Measurements from ENCODE around the gene NR3C1. TPM values are rescaled to one million over a fixed set of nuclear protein-coding genes. Genes with fewer than 3 reads are reported as not detected.

NR3C1 gene
- total RNA-seq, result 62.2 and 64.7 TPM in 2 replicates

DNA sequence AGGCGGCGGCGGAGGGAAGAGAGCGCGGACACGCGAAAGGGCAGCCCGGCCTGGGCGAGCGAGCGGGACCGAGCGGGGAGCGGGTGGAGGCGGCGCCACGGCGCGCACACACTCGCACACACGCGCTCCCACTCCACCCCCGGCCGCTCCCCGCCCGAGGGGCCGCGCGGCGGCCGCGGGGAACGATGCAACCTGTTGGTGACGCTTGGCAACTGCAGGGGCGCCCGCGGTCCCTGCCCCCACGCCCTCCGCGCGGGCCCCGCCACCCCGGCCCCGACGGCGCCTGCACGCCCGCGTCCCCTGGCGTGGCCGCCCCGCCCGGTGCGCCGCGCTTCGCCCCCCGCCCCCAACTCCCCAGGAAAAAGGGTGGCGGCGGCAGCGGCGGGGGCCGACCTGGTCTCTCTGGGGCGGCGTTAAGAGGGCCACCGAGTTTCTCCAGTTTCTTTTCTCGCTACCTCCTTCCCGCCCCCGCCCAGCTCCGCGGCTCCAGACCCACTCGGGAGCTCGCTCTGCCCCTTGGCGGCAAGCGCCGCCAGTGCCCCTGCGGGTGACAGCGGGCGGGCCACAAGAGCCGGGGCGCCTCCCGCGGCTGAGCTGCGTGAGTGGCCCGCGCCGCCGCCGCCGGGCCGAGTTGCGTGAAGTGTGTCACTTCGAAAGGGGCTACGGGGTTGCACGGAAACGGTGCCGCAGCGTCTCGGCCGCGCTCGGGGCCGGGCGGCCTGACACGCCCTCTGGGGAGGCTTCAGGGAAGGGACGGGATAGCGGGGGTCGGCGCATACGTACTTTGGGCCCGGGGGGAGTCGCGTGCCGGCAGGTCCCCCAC lies at the start of gene NR3C1:
NR3C1 (minus strand) TSS at position 94 of the 823 bp plus-strand sequence. CDS start 2,847 bp downstream, outside the sequence.
- Mint-ChIP-seq H3K4me3 (peak within 1 kb of the TSS; percentile 93), H3K4me1 (peaks cover 44% of the 10 kb centered on the region), H3K27ac (peak within 1 kb of the TSS; percentile 98), H3K27me3 (no peaks in the 10 kb centered on the region), H3K9me3 (peaks cover 16% of the 10 kb centered on the region), H3K36me3 (ENCODE audit: low read depth) (peaks cover 26% of the 10 kb centered on the region)
- DNase-seq, result peak; percentile 95
- intact Hi-C loops (cut with micrococcal nuclease), result loop anchor here (1.0 to 5.0 kb wide), 15 partner anchors 15 to 785 kb away; partner anchors contain the start of genes KCTD16 and YIPF5

DNA sequence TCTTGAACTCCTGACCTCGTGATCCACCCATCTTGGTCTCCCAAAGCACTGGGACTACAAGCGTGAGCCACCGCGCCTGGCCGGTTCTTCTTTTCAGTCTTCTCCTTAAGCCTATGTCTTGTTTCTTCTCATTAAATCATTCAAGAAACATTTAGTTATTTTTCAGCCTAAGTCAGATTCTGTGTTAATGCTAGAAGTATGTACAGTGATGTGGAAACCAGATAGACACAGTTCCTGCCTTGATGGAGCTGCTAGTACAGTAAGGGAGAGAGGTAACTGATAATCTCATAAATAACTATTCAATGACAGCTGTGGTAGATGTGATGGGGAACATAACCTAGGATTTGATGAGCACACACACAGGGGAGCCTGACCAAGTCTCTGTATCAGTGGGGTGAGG lies 46.3 kb upstream of the NR3C1 start:
- no peak overlapping the region for H3K27ac Mint-ChIP-seq

DNA sequence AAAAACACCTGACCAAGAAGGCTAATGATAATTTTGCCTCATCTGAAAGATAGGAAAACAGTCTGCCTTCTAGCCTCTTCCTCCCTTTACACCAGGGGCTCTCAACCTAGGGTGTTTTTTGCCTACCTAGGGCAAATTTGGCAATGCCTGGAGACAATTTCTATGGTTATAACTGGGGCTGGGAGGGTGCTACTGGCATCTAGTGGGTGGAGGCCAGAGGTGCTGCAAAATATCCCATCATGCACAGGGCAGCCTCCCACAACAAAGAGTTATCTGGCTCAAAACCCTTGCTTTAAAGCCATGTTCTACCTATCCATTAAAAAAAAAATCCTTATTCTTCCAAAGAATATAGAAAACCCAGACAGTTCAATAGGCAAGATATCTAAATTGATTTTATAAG lies 45.0 kb upstream of the NR3C1 start:
- H3K9me3 Mint-ChIP-seq, result peaks cover 12% of the 10 kb centered on the region
- H3K36me3 Mint-ChIP-seq (ENCODE audit: low read depth), result no peaks in the 10 kb centered on the region
- peak; percentile 52 for DNase-seq
- H3K27me3 Mint-ChIP-seq, result no peaks in the 10 kb centered on the region
- H3K27ac Mint-ChIP-seq, result no peak overlapping the region
- intact Hi-C loops (cut with micrococcal nuclease), result no loop called here
- H3K4me3 Mint-ChIP-seq, result no peak overlapping the region
- peaks cover 17% of the 10 kb centered on the region for H3K4me1 Mint-ChIP-seq

More for the DNA sequence above, 46.3 kb upstream of the NR3C1 start:
- peak; percentile 23 for DNase-seq
- peaks cover 14% of the 10 kb centered on the region for H3K9me3 Mint-ChIP-seq
- intact Hi-C loops (cut with micrococcal nuclease), result no loop called here
- H3K4me1 Mint-ChIP-seq, result peaks cover 17% of the 10 kb centered on the region
- H3K4me3 Mint-ChIP-seq, result no peak overlapping the region
- no peaks in the 10 kb centered on the region for H3K36me3 Mint-ChIP-seq (ENCODE audit: low read depth)
- no peaks in the 10 kb centered on the region for H3K27me3 Mint-ChIP-seq

DNA sequence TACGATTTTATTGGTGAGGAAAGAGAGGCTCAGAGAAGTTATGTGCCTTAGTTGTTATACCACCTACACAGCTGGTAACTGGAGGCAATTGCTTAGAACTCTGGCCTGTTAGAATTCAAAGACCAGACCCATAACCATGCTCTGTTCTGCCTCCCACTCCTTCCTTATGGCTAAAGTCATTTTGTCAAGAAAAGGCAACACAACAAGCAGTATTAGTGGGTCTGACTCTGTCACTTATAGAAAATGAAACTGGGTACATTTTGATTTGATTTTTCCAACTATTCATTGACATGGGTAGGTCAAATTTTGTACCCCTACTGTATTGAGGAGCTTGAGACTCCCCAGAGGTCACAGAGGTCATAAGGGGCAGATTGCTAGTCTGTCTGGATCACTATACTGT lies 44.5 kb upstream of the NR3C1 start:
- H3K27ac Mint-ChIP-seq, result no peak overlapping the region
- intact Hi-C loops (cut with micrococcal nuclease), result no loop called here

DNA sequence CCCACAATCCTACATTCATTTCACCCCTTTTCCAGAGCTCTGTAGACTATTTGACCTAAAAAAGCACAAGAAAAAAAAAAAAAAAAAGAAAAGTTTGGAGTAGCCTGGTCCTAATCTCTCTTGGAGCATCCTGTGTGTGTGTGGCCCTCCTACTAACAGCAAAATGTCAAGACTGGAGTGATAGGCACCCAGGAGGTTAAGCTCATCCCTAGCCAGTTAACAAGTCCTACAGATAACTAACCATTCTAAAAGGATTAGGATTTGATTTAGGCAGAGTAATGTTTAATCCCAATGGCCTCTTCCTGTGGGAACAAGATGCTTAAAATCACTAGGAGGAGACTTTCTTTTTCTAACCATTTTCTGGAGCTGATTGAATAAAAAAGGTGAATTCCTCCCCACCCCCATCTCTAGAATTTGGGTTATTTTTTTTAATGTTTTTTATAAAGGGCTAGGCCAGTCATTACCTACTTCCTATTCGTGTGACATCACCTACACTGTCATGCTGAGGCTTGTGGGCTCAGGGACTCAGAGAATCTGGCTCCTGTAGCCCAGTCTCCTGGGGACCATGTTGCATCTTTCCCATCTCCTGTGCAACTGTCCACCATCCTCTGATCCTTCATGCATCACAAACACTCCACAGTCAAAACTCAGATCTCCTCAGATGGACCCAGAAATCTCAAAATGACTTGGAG lies 43.2 kb upstream of the NR3C1 start:
- Mint-ChIP-seq H3K4me3 (no peak overlapping the region), H3K36me3 (ENCODE audit: low read depth) (no peaks in the 10 kb centered on the region), H3K4me1 (peaks cover 17% of the 10 kb centered on the region), H3K27ac (no peak overlapping the region), H3K27me3 (no peaks in the 10 kb centered on the region), H3K9me3 (peaks cover 4% of the 10 kb centered on the region)
- intact Hi-C loops (cut with micrococcal nuclease), result no loop called here
- DNase-seq, result no peak

More for the DNA sequence above, 44.5 kb upstream of the NR3C1 start:
- no peak overlapping the region for H3K4me3 Mint-ChIP-seq
- H3K27me3 Mint-ChIP-seq, result no peaks in the 10 kb centered on the region
- peaks cover 17% of the 10 kb centered on the region for H3K4me1 Mint-ChIP-seq
- H3K9me3 Mint-ChIP-seq, result peaks cover 9% of the 10 kb centered on the region
- H3K36me3 Mint-ChIP-seq (ENCODE audit: low read depth), result no peaks in the 10 kb centered on the region
- DNase-seq, result peak; percentile 42

DNA sequence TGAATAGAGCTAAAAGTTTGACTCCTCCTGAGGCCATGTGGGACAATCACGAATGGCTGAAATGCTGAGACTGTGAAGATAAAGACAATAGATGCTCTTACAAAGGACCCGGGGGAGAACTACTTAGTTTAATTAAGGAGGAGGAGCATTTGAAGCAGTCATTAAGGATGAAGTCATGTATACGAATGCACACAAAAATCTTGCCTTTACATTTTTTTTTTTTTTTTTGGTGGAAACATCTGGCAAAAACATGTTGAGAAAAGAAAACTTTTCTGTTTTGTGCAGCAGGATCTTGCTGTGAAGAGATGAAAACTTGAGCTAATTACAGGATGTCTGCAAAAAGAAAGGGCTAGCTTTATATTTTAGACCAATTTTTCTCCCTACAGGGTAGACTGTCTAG lies 42.3 kb upstream of the NR3C1 start:
- DNase-seq, result no peak
- Mint-ChIP-seq H3K27me3 (no peaks in the 10 kb centered on the region), H3K4me3 (no peak overlapping the region), H3K4me1 (peaks cover 17% of the 10 kb centered on the region), H3K36me3 (ENCODE audit: low read depth) (no peaks in the 10 kb centered on the region), H3K9me3 (no peaks in the 10 kb centered on the region), H3K27ac (no peak overlapping the region)
- intact Hi-C loops (cut with micrococcal nuclease), result no loop called here

DNA sequence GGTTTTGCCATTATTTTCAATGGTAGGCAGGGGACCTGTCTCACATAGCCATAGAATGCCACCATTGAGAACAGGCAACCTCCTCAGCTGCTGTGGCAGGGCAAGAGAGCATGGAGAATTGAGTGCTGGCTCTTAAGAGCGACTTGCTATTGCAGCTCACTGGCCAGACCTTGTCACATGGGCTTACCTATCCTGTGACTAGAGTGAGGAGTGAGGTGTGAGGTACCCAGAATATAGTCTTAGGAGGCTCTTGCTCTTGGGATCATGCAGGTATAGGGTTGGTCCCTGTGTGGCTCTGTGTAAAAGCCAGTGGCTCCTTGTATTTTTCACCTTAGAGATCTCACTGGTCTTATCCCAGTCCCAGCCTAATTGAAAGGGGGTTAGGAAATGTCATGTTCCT lies 39.8 kb upstream of the NR3C1 start:
- Mint-ChIP-seq H3K9me3 (no peaks in the 10 kb centered on the region), H3K4me3 (no peak overlapping the region), H3K36me3 (ENCODE audit: low read depth) (no peaks in the 10 kb centered on the region), H3K4me1 (peaks cover 17% of the 10 kb centered on the region), H3K27ac (no peak overlapping the region), H3K27me3 (no peaks in the 10 kb centered on the region)
- no peak for DNase-seq
- intact Hi-C loops (cut with micrococcal nuclease), result no loop called here

DNA sequence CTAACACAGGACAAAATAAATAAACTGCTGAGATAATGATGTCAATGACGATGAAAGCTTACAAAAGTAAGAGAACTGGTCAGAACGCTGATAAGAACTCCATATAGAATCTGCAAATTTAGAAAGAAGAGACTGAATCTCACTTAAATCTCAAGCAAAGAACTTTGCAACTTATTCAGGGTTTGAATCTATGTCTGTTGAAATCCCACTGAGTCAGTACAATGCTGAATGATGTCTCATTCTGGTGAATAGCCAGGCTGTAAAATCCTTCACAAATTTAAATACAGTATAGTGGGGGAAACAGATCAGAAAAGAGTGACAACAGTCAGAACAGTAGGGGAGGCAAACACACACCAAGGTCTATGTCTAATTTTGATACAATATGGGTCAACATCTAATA lies 38.9 kb upstream of the NR3C1 start:
- Mint-ChIP-seq H3K9me3 (no peaks in the 10 kb centered on the region), H3K27ac (no peak overlapping the region), H3K4me1 (peaks cover 13% of the 10 kb centered on the region), H3K36me3 (ENCODE audit: low read depth) (no peaks in the 10 kb centered on the region), H3K4me3 (no peak overlapping the region), H3K27me3 (no peaks in the 10 kb centered on the region)
- no peak for DNase-seq
- intact Hi-C loops (cut with micrococcal nuclease), result no loop called here

DNA sequence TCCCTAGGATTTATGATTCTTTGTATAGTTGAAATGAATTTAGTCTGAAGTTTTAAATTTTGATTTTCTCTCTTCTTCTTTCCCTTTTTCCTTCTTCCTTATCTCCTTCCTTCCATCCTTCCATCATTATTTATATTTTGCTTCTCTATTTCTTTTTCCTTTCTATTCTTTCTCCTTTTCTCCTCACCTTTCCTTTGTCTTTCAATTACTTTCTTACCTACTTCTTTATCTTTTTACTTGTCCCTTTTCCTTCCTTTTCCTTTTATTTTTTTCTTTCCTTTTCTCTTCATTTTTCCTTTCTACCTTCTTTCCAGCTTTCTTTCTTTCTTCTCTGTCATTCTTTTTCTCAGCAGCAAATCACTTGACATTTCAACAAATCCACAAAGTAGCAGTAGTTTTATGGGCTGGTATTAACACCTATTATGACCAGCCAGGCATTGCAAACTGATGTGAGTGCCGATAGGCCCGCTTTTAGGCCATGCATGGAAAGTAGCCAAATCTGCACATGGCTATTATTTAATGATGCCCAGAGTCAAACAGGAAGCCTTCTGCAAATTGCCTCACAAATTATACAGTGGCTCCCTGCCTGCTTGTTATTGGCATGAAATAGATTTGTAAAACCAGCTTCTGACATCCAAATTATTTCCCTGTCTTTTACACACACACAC lies 37.1 kb upstream of the NR3C1 start:
- H3K36me3 Mint-ChIP-seq (ENCODE audit: low read depth), result no peaks in the 10 kb centered on the region
- intact Hi-C loops (cut with micrococcal nuclease), result no loop called here
- no peak overlapping the region for H3K27ac Mint-ChIP-seq
- no peak for DNase-seq
- H3K9me3 Mint-ChIP-seq, result no peaks in the 10 kb centered on the region
- H3K4me3 Mint-ChIP-seq, result no peak overlapping the region
- peaks cover 15% of the 10 kb centered on the region for H3K4me1 Mint-ChIP-seq
- no peaks in the 10 kb centered on the region for H3K27me3 Mint-ChIP-seq

DNA sequence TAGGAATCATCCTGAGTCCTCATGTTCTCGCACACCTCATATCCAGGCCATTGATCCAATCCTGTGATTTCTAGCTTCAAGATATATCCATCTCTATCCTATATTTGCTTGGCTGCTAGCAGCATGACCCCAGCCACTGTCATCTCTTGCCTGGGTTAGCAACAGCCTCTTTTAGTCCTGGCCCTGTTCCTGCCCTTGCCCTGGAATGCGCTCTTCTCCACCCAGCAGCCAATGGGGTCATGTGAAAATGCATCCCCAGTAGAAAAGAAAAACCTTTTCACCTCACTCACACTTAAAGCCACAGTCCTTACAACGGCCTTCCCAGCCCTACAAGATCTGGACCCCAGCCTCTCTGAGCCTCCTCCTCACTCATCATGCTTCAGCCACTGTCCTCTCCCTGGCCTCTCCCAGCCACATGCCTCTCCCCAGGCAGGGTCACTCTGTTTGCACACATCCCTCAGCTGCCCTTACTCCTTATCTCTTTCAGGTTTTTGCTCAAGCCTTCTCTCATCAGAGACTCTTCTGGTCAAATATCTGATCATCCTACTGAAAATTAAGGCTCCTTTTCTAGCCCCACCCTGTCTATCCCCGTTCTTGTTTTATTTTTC lies 34.3 kb upstream of the NR3C1 start:
- Mint-ChIP-seq H3K27ac (no peak overlapping the region), H3K9me3 (no peaks in the 10 kb centered on the region), H3K4me3 (no peak overlapping the region), H3K36me3 (ENCODE audit: low read depth) (no peaks in the 10 kb centered on the region), H3K27me3 (no peaks in the 10 kb centered on the region), H3K4me1 (peaks cover 37% of the 10 kb centered on the region)
- peak; percentile 50 for DNase-seq
- intact Hi-C loops (cut with micrococcal nuclease), result no loop called here

DNA sequence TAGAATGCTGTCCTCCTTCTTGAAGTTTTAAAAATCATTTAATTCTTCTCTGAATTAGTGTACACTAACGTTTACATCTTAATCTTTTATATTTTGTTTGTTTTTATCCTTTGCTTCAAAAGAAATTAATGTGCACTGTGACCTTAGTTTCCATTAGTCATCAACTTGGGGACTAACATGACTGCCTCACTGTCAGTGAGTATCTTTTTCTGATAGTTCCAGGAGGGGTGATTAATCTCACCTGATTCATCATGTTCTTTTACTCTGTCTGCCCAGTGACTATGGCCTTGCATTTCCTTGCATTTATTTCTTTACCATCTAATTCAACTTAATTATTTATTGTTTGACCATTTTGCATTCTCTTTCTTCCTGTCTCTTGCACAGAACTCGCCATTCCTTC lies 33.4 kb upstream of the NR3C1 start:
- peaks cover 42% of the 10 kb centered on the region for H3K4me1 Mint-ChIP-seq
- no peak overlapping the region for H3K4me3 Mint-ChIP-seq
- H3K27me3 Mint-ChIP-seq, result no peaks in the 10 kb centered on the region
- no peak for DNase-seq
- peak overlapping the region; percentile 30 for H3K27ac Mint-ChIP-seq
- no peaks in the 10 kb centered on the region for H3K36me3 Mint-ChIP-seq (ENCODE audit: low read depth)
- intact Hi-C loops (cut with micrococcal nuclease), result no loop called here
- no peaks in the 10 kb centered on the region for H3K9me3 Mint-ChIP-seq

DNA sequence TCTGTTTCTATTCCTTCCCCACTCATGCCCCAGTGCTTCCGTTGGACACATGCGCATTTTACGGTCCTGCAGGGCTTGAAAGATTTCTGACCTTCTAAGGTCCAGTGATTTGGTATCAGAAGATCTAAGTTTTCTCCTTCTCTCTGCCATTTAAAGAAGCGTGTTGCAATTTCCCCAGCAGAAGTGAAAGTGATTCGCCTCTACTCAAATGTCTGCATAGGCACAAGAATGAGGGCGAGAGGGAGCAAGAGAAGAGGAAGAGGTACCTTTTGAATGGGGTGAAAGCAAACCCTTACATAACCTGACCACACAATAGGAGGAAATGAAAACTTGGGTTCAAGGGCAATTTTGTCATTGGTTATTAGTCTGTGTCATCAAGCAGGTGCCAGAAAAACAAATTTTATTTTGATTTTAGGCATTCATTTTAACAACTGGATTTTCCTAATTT lies 31.7 kb upstream of the NR3C1 start:
- H3K4me1 Mint-ChIP-seq, result peaks cover 51% of the 10 kb centered on the region
- peak overlapping the region; percentile 92 for H3K27ac Mint-ChIP-seq
- no peaks in the 10 kb centered on the region for H3K27me3 Mint-ChIP-seq
- H3K36me3 Mint-ChIP-seq (ENCODE audit: low read depth), result no peaks in the 10 kb centered on the region
- H3K4me3 Mint-ChIP-seq, result peak overlapping the region; percentile 88
- DNase-seq, result peak; percentile 79
- intact Hi-C loops (cut with micrococcal nuclease), result loop anchor here (1.0 kb wide), 1 partner anchor 171 kb away; no protein-coding TSS in a partner anchor
- no peaks in the 10 kb centered on the region for H3K9me3 Mint-ChIP-seq

All from activated CD4-positive, alpha-beta T cell treated with anti-CD3 and anti-CD28 coated beads, Interleukin-2, amount 10 ng/mL, durations not matched to agents 24 days and 14 days (primary cell).